Ovary (tissue), 9 donors: ENCODE data around the gene PI4KA. TPM values are rescaled to one million over a fixed set of nuclear protein-coding genes. Genes with fewer than 3 reads are reported as not detected.

Experiments
- DNase-seq, 5 donors: peaks; one replicate each; pipeline ENCODE4 v3.0.0-alpha.2; 2019 to 2020
- H3K27ac ChIP-seq, 2 donors: fragments of 200-600 bp; one replicate each; pipeline versions ENCODE4 v1.5.1 to v1.8.0; 2019 to 2022
- H3K27me3 ChIP-seq: fragments of 200-600 bp; one replicate; pipeline ENCODE4 v1.8.0; 2022
- H3K36me3 ChIP-seq: fragments of 200-600 bp; sonication (generic); one replicate; pipeline ENCODE4 v1.5.1; 2019
- H3K4me1 ChIP-seq: one replicate; pipeline ENCODE4 v1.8.1; 2013; ENCODE audit warnings: mild to moderate bottlenecking, moderate library complexity; ENCODE audit not compliant: insufficient read depth
- H3K4me3 ChIP-seq: fragments of 200-600 bp; sonication (generic); one replicate; pipeline ENCODE4 v1.5.1; 2017
- H3K9me3 ChIP-seq, 2 donors: fragments of 200-600 bp in 1 of 2; sonication (generic) in 1 of 2; one replicate each; pipeline versions ENCODE4 v1.5.1 to v1.8.1; 2013 to 2019; ENCODE audit warnings: mild to moderate bottlenecking in 1 of 2, moderate library complexity in 1 of 2
- CTCF ChIP-seq, 3 donors: fragments of 450-650 bp in 2 of 3; fragments of 200-600 bp in 1 of 3; IDR thresholded peaks; one replicate each; pipeline versions ENCODE4 v1.5.1 to v1.8.0; 2016 to 2022; ENCODE audit warnings: antibody characterized with exemption in 3 of 3, mild to moderate bottlenecking in 1 of 3
- EP300 ChIP-seq: sonication (generic); formaldehyde crosslinking; IDR thresholded peaks from one replicate; pipeline ENCODE4 v1.6.1; 2017; ENCODE audit warnings: antibody characterized with exemption
- POLR2A ChIP-seq: fragments of 450-650 bp; IDR thresholded peaks from one replicate; pipeline ENCODE4 v1.6.1; 2017; ENCODE audit warnings: antibody characterized with exemption, mild to moderate bottlenecking, moderate library complexity
- WGBS, 3 donors: extraction: QIAGEN DNeasy Blood & Tissue Kit in 1 of 3; methylation state at CpG; one replicate each; pipeline versions ENCODE4 v1.1.5 to v1.1.7; 2013 to 2017; 5-methylcytosine and 5-hydroxymethylcytosine counted together
- intact Hi-C, 4 donors: fragments of 100-400 bp; cut with DNase I; formaldehyde crosslinking; loops; one replicate each; pipeline versions ENCODE4 v1.11.0 to v1.15.1; 2022 to 2023
- polyA plus RNA-seq, 2 donors: library from polyadenylated mRNA; stranded (reverse); fragments of 200-250 nt in 1 of 2; fragments of 350-450 nt in 1 of 2; fragmentation: Illumina TruSeq in 1 of 2; extraction: RNeasy Lipid Tissue Mini Kit (QIAGEN cat#74804) in 1 of 2; gene quantifications; one replicate each; pipeline ENCODE4 v1.2.3, GENCODE V29; 2013 to 2014
- total RNA-seq, 7 donors: library from RNA; depleted of rRNA in 2 of 7; stranded (reverse); fragments of >200 nt in 2 of 7; fragmentation: NEBNext Ultra II Directional in 3 of 7; extraction: Animal tissue kit (Norgen Biotek cat#: 25700) in 3 of 7; gene quantifications; one replicate each; pipeline versions ENCODE4 v1.1.0 to v1.2.4, GENCODE V29; 2016 to 2023
- donor health status: DM: no; HTN: no; CAD: no; lungs with moderate emphysema.
- donor health status: DM: no; HTN: no; CAD: no.
- donor health status: Bipolar disorder and iron deficiency.
- donor health status: DM: yes; HTN: yes; CAD: no.
- donor health status: DM: no; HTN: no; CAD: no.
- donor health status: DM: yes; HTN: yes; CAD: no.

Gene PI4KA
- total and polyA plus RNA-seq, 9 donors, result 30.6 to 97.6 (median 62.7) TPM

- 74 to 86% (median 79%) methylated on average over 4 of the region's 4 CpGs for WGBS, 3 donors
- no peaks in the 10 kb centered on the region for H3K27me3 ChIP-seq
- H3K9me3 ChIP-seq, result no peaks in the 10 kb centered on the region
- H3K4me3 ChIP-seq, result no peak overlapping the region
- H3K4me1 ChIP-seq, result peaks cover 18% of the 10 kb centered on the region
- no peak for TF ChIP-seq EP300
- no peak for TF ChIP-seq POLR2A
- no peak for TF ChIP-seq CTCF (IDR thresholded peaks at IDR 0.05)
- DNase-seq, result no peak
- intact Hi-C loops, result loop anchor here in 1 of 4 donors (5.0 to 10.0 kb wide), 2 partner anchors 54 to 151 kb away; partner anchors contain the start of genes CRKL and P2RX6
- no peaks in the 10 kb centered on the region for H3K36me3 ChIP-seq
- no peak overlapping the region for H3K27ac ChIP-seq
Observed at GRCh38 chr22:20863366-20863765, 4.8 kb upstream of the PI4KA start.

GRCh38 chr22:20862540-20862939, 3.9 kb upstream of the PI4KA start:
- intact Hi-C loops, result loop anchor here in 1 of 4 donors (5.0 to 10.0 kb wide), 2 partner anchors 55 to 152 kb away; partner anchors contain the start of genes CRKL and P2RX6
- TF ChIP-seq CTCF (IDR thresholded peaks at IDR 0.05) (no peak), EP300 (no peak), POLR2A (no peak)
- no peaks in the 10 kb centered on the region for H3K9me3 ChIP-seq
- no peak overlapping the region for H3K4me3 ChIP-seq
- no peak overlapping the region for H3K27ac ChIP-seq
- no peaks in the 10 kb centered on the region for H3K36me3 ChIP-seq
- peaks cover 16% of the 10 kb centered on the region for H3K4me1 ChIP-seq
- H3K27me3 ChIP-seq, result no peaks in the 10 kb centered on the region
- no peak for DNase-seq
- 94 to 96% (median 95%) methylated on average over 2 of the region's 2 CpGs for whole genome bisulfite sequencing, 3 donors

- Histone ChIP-seq H3K27me3 (no peaks in the 10 kb centered on the region), H3K36me3 (no peaks in the 10 kb centered on the region), H3K4me1 (peaks cover 6% of the 10 kb centered on the region), H3K4me3 (peak overlapping the region; percentile 88), H3K9me3 (no peaks in the 10 kb centered on the region), H3K27ac (no peak overlapping the region)
- WGBS, 3 donors, result 30 to 38% (median 37%) methylated on average over 8 of the region's 8 CpGs
- DNase-seq, result no peak
- intact Hi-C loops, result loop anchor here in 2 of 4 donors (5.0 to 10.0 kb wide), 3 partner anchors 58 to 155 kb away; partner anchors contain the start of genes CRKL (in 1 of the 2) and P2RX6 (in 1 of the 2)
- TF ChIP-seq POLR2A, result no peak
- TF ChIP-seq CTCF (IDR thresholded peaks at IDR 0.05), result no peak
- TF ChIP-seq EP300, result no peak
Observed at GRCh38 chr22:20859615-20860014, 1.0 kb upstream of the PI4KA start.

GRCh38 chr22:20857838-20858614, 585 bp downstream of the PI4KA start:
- Histone ChIP-seq H3K27ac (peak overlapping the region; percentile 86 to 91), H3K9me3 (no peaks in the 10 kb centered on the region), H3K36me3 (no peaks in the 10 kb centered on the region), H3K27me3 (no peaks in the 10 kb centered on the region), H3K4me1 (peaks cover 6% of the 10 kb centered on the region), H3K4me3 (peak overlapping the region; percentile 88)
- peak; percentile 88 to 91 (median 90) for DNase-seq
- intact Hi-C loops, result loop anchor here in 1 of 4 donors (10.0 kb wide), 1 partner anchor 93 kb away; no protein-coding TSS in a partner anchor
- TF ChIP-seq EP300 (no peak), POLR2A (no peak), CTCF (IDR thresholded peaks at IDR 0.05) (no peak)
- WGBS, 3 donors, result 0 to 2% (median 1%) methylated on average over 28 to 38 of the region's 38 CpGs
